ENCODE measurements around the gene PRKAA1. TPM values are rescaled to one million over a fixed set of nuclear protein-coding genes. Genes with fewer than 3 reads are reported as not detected.

PRKAA1 gene
- total and polyA plus RNA-seq, 2 of the 13 experiments (the other 11 are each of a cell fraction or from before 2014, with no cell fraction given): 36.6 to 58.0 TPM

DNA sequence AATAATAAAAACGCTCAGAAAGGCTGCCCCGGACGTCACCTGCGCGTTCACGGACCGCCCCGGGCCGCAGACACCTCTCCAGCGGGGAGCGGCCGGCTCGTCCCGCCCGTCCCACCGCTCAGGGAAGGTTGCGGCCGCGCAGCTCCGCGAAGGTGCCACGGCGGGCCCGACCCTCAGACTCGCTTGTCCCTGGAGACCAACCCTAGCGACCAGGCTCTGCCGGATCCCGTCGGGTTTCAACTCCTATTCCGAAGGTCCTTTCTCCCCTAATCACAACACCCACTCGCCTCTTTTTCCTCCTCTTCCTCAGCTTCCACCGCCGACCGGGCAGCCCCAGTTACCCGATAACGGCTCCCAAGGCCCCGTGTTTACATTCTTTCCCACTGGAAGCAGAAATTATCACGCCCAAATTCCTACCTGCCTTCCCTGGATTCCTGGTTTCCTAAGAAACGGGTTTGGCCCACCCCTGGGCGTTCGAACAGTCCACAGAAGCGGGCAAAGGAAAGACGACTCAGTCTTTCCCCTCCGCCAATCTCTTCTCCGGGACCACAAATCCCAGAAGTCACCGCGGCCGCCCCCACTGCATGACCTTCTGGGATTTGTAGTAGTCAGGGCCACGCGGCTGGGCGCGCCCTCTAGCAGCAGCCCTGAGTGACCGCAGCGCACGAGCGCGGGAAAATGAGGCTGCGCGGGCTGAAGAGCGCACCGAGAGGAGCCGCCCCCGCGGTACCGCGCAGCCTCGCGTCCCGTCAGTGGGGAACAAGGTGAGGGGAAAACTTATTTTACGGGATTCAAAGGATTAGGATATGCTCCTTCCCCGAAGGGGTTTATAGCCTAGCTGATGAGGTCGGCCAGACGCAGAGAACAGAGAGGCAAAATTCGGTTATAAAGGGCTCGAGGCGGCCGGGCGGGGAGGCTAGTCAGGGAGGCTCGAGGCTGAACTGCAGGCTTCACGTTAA is 42.5 kb downstream of the PRKAA1 start, which contains the start of gene TTC33 (continued):
- TF ChIP-seq, protein P1, sequence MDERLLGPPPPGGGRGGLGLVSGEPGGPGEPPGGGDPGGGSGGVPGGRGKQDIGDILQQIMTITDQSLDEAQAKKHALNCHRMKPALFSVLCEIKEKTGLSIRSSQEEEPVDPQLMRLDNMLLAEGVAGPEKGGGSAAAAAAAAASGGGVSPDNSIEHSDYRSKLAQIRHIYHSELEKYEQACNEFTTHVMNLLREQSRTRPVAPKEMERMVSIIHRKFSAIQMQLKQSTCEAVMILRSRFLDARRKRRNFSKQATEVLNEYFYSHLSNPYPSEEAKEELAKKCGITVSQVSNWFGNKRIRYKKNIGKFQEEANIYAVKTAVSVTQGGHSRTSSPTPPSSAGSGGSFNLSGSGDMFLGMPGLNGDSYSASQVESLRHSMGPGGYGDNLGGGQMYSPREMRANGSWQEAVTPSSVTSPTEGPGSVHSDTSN (CRISPR knock-in tag; IDR thresholded peaks at IDR 0.05): no peak
- TF ChIP-seq AHR (CRISPR knock-in tag; IDR thresholded peaks at IDR 0.05) (peak; percentile 71; the same call in 1 of the 2 replicates), ARID2 (CRISPR knock-in tag; IDR thresholded peaks at IDR 0.05; ENCODE audit: borderline replicate concordance) (no peak), MTA1 (CRISPR knock-in tag; IDR thresholded peaks at IDR 0.05; ENCODE audit: borderline replicate concordance) (no peak), ZNF326 (CRISPR knock-in tag; IDR thresholded peaks at IDR 0.05; ENCODE audit: borderline replicate concordance) (no peak), ZNF343 (CRISPR knock-in tag; IDR thresholded peaks at IDR 0.05) (no peak), ZNF552 (CRISPR knock-in tag; IDR thresholded peaks at IDR 0.05; ENCODE audit: borderline replicate concordance) (peak; percentile 57; the same call in 1 of the 2 replicates), MAFG (CRISPR knock-in tag; IDR thresholded peaks at IDR 0.05) (no peak), PAF1 (CRISPR knock-in tag; IDR thresholded peaks at IDR 0.05) (no peak), FOXP1 (IDR thresholded peaks at IDR 0.05) (no peak), FOXP1 (CRISPR knock-in tag; IDR thresholded peaks at IDR 0.05) (no peak), ZNF850 (CRISPR knock-in tag; conservative IDR thresholded peaks at IDR 0.05) (no peak), PHF21A (CRISPR knock-in tag; IDR thresholded peaks at IDR 0.05) (peak; percentile 72; the same call in 1 of the 2 replicates), ZNF546 (CRISPR knock-in tag; conservative IDR thresholded peaks at IDR 0.05) (peak; percentile 70; the same call in 1 of the 2 replicates)
- TF ChIP-seq, protein P2, sequence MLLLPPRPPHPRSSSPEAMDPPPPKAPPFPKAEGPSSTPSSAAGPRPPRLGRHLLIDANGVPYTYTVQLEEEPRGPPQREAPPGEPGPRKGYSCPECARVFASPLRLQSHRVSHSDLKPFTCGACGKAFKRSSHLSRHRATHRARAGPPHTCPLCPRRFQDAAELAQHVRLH (CRISPR knock-in tag; IDR thresholded peaks at IDR 0.05; ENCODE audit: borderline replicate concordance, low read depth): no peak
- TF ChIP-seq, protein P3, sequence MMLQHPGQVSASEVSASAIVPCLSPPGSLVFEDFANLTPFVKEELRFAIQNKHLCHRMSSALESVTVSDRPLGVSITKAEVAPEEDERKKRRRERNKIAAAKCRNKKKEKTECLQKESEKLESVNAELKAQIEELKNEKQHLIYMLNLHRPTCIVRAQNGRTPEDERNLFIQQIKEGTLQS (CRISPR knock-in tag; IDR thresholded peaks at IDR 0.05): 0 out of 2 replicates have a peak, but pooled peaks have one; percentile 12
- TF ChIP-seq, protein P4, sequence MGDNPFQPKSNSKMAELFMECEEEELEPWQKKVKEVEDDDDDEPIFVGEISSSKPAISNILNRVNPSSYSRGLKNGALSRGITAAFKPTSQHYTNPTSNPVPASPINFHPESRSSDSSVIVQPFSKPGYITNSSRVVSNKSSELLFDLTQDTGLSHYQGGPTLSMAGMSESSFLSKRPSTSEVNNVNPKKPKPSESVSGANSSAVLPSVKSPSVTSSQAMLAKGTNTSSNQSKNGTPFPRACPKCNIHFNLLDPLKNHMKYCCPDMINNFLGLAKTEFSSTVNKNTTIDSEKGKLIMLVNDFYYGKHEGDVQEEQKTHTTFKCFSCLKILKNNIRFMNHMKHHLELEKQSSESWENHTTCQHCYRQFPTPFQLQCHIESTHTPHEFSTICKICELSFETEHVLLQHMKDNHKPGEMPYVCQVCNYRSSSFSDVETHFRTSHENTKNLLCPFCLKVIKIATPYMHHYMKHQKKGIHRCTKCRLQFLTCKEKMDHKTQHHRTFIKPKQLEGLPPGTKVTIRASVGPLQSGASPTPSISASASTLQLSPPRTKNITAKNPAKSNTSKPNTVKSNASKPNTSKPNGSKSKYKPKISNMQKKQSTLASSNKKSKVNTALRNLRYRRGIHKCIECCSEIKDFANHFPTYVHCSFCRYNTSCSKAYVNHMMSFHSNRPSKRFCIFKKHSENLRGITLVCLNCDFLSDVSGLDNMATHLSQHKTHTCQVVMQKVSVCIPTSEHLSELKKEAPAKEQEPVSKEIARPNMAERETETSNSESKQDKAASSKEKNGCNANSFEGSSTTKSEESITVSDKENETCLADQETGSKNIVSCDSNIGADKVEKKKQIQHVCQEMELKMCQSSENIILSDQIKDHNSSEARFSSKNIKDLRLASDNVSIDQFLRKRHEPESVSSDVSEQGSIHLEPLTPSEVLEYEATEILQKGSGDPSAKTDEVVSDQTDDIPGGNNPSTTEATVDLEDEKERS (CRISPR knock-in tag; IDR thresholded peaks at IDR 0.05): no peak
- TF ChIP-seq, protein P5, sequence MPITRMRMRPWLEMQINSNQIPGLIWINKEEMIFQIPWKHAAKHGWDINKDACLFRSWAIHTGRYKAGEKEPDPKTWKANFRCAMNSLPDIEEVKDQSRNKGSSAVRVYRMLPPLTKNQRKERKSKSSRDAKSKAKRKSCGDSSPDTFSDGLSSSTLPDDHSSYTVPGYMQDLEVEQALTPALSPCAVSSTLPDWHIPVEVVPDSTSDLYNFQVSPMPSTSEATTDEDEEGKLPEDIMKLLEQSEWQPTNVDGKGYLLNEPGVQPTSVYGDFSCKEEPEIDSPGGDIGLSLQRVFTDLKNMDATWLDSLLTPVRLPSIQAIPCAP (CRISPR knock-in tag; IDR thresholded peaks at IDR 0.05; ENCODE audit: low read depth): no peak
- TF ChIP-seq, protein P6, sequence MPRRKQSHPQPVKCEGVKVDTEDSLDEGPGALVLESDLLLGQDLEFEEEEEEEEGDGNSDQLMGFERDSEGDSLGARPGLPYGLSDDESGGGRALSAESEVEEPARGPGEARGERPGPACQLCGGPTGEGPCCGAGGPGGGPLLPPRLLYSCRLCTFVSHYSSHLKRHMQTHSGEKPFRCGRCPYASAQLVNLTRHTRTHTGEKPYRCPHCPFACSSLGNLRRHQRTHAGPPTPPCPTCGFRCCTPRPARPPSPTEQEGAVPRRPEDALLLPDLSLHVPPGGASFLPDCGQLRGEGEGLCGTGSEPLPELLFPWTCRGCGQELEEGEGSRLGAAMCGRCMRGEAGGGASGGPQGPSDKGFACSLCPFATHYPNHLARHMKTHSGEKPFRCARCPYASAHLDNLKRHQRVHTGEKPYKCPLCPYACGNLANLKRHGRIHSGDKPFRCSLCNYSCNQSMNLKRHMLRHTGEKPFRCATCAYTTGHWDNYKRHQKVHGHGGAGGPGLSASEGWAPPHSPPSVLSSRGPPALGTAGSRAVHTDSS (CRISPR knock-in tag; conservative IDR thresholded peaks at IDR 0.05): no peak
- TF ChIP-seq, protein P7, sequence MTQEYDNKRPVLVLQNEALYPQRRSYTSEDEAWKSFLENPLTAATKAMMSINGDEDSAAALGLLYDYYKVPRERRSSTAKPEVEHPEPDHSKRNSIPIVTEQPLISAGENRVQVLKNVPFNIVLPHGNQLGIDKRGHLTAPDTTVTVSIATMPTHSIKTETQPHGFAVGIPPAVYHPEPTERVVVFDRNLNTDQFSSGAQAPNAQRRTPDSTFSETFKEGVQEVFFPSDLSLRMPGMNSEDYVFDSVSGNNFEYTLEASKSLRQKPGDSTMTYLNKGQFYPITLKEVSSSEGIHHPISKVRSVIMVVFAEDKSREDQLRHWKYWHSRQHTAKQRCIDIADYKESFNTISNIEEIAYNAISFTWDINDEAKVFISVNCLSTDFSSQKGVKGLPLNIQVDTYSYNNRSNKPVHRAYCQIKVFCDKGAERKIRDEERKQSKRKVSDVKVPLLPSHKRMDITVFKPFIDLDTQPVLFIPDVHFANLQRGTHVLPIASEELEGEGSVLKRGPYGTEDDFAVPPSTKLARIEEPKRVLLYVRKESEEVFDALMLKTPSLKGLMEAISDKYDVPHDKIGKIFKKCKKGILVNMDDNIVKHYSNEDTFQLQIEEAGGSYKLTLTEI (CRISPR knock-in tag; conservative IDR thresholded peaks at IDR 0.05): no peak

Data from HepG2 (cell line).